GM10266 (cell line): ENCODE measurements around the gene LARP4B.

Experiments used
- DNase-seq: peaks from one replicate; pipeline ENCODE4 v3.0.0; 2012; ENCODE audit errors: extremely low spot score
- TF ChIP-seq, protein P1 (sequence below): IDR thresholded peaks from 2 replicates; pipeline ENCODE4 v1.5.1; 2012; ENCODE audit warnings: mild to moderate bottlenecking, low read depth; ENCODE audit not compliant: control insufficient read depth, insufficient read depth; ENCODE audit errors: missing control alignments

The LARP4B gene

DNA sequence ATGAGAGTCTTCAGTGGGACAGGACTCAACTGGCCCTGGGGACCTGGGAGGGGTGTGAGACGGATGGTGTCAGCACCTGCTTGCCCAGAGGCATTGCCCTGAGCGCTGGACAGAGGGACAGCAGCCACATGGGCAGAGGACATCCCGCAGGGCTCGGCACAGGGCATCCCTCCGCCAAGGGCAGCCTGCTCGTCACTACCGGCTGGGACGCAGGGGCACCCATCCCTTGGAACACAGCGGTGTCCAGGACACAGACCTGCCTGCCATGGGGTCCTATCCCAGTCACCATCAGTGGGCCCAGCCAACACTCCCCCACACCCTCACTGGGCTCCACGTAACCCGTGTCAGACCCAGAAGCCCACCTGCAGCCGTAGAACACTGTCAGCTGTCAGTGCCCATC lies 109.3 kb downstream of the LARP4B start:
- TF ChIP-seq, protein P1, sequence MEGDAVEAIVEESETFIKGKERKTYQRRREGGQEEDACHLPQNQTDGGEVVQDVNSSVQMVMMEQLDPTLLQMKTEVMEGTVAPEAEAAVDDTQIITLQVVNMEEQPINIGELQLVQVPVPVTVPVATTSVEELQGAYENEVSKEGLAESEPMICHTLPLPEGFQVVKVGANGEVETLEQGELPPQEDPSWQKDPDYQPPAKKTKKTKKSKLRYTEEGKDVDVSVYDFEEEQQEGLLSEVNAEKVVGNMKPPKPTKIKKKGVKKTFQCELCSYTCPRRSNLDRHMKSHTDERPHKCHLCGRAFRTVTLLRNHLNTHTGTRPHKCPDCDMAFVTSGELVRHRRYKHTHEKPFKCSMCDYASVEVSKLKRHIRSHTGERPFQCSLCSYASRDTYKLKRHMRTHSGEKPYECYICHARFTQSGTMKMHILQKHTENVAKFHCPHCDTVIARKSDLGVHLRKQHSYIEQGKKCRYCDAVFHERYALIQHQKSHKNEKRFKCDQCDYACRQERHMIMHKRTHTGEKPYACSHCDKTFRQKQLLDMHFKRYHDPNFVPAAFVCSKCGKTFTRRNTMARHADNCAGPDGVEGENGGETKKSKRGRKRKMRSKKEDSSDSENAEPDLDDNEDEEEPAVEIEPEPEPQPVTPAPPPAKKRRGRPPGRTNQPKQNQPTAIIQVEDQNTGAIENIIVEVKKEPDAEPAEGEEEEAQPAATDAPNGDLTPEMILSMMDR, result no peak
- no peak for DNase-seq

DNA sequence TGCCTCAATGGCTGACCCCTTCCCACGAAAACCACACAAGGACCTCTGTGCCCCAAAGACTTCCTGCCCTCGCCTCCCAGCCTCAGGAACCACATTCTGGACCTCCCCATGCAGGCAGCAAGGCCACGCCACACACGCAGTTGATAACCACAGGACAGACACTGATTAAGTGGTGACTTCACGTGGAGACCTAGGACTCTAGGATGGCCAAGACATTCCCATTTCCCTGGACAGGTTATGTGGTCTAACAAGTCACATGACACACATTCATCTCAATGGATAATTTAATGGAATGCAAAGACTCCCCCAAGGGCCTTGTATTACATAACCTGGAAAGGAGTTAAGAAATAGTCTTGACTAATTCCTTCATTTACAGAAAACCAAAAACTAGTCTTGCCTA lies 110.2 kb downstream of the LARP4B start:
- TF ChIP-seq, protein P1, result no peak
- no peak for DNase-seq

DNA sequence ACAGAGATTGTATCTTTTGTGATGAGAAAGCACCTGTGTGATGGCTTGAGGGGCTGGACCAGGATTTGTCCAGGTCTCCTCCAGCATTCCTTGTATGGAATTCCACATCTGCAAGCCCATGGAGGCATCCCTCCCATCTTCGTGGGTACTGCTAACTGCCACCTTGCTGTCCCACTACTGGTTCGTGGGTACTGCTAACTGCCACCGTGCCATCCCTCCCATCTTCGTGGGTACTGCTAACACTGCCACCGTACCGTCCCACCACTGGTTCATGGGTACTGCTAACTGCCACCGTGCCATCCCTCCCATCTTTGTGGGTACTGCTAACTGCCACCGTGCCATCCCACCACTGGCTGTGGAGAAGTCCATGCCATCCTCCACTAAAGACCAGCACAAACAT lies 111.7 kb downstream of the LARP4B start:
- no peak for DNase-seq
- TF ChIP-seq, protein P1, result no peak

DNA sequence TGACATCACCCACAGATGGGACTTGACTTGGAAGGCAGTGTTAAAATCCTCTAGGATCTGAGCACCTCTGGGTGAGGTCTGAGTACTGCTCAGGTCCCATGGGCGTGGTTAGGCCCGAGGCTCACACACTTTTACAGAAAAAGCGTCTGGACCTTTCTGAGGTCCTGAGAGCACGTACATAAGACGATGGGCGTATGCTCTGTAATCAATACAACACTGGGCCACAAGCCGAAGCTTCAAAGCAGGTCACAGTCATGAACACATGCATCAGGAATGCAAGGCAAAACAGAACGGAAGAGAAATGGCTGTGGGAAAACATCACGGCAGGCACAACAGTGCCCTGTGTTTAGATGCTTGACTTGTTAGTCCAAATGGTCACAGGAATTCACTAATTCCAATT lies 112.2 kb downstream of the LARP4B start:
- TF ChIP-seq, protein P1, result no peak
- no peak for DNase-seq

DNA sequence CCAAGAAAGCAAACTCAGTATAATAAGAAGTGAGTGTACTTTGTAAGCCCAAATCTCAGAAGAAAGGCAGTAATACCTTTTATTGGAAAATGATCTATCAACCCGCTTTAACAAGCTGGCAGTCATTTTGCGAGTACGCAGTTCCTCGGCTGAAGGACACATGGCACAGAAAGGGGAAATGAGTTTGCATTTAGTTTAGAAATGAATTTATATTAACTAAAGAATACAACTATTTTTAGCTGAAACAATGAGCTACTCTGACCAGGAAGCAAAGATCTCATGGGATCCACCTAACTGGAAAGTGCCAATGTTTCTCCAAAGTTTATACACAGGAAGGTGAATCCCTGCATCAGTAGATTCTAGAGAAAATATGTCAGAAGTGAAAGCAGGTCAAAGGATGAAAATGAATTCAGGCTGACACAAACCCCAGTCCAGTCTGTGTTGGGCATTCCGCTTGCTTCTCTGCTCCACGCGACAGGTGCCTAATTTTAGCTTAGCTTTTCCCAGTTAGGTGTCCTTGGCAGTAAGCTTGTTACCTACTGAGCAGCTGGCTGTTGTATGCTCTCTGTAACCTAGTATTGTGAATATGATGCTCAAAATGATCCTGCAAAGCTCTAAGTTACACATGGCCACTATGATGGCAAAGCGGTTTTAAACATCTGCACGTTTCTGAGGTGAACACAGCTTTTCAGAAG lies 112.8 kb downstream of the LARP4B start:
- TF ChIP-seq, protein P1, result no peak
- DNase-seq, result no peak

DNA sequence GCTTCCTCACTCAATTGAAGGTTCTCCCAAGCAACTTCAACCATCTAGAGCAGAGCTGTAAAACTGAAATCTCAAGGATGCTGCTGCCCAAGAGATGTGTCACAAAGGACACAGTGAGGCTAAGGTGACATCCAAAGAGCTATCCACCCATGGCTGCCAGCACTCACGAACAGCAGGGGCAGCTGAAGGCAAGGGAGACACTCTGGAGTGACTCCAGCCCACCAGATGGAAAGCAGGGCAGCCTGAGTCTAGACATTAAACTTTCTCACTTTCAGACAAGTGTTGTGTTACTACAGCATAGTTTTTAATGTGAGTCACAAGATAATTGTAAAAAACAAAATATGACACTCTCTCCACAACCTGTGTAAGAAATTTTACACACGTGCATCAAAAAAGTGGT lies 113.5 kb downstream of the LARP4B start:
- TF ChIP-seq, protein P1, result no peak

DNA sequence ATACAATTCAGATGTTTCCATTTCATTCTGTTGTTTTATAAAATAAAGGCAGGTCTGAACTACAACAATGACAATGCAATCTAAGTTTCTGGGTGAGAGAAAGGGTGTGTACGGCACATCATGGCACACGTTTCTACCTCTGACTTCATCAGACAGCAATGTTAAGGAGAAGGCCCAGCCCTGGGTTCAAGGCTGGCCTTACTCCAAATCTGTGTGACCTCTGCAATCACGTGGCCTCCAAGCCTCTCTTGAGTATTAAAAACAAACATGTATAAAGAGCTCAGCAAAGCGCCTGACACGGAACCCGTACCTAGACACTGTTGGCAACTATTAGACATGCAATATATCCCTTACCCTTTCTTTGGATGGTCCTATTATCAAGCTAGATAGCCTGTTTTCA lies 114.1 kb downstream of the LARP4B start:
- DNase-seq, result no peak
- TF ChIP-seq, protein P1, result no peak

More for the DNA sequence above, 113.5 kb downstream of the LARP4B start:
- DNase-seq, result no peak
